Stomach smooth muscle (tissue), 2 donors: ENCODE measurements around the gene GNB2.

Source experiments
- H3K27ac ChIP-seq: one replicate; pipeline ENCODE4 v1.7.0; 2013; ENCODE audit warnings: mild to moderate bottlenecking, low read length, inconsistent platforms
- H3K27me3 ChIP-seq, 2 donors: one replicate each; pipeline ENCODE4 v1.7.0; 2013; ENCODE audit warnings: low read length in 2 of 2; ENCODE audit not compliant: insufficient read depth in 2 of 2, control insufficient read depth in 1 of 2
- H3K36me3 ChIP-seq, 2 donors: one replicate each; pipeline ENCODE4 v1.7.0; 2013; ENCODE audit warnings: low read length in 2 of 2; ENCODE audit not compliant: control insufficient read depth in 2 of 2, insufficient read depth in 2 of 2
- H3K4me1 ChIP-seq: one replicate; pipeline ENCODE4 v1.7.0; 2013; ENCODE audit warnings: low read length; ENCODE audit not compliant: control insufficient read depth, insufficient read depth
- H3K4me3 ChIP-seq, 2 donors: one replicate each; pipeline ENCODE4 v1.7.0; 2013; ENCODE audit warnings: low read length in 2 of 2
- H3K9ac ChIP-seq, 2 donors: one replicate each; pipeline ENCODE4 v1.7.0; 2013; ENCODE audit warnings: low read length in 2 of 2, mild to moderate bottlenecking in 1 of 2
- H3K9me3 ChIP-seq, 2 donors: one replicate each; pipeline ENCODE4 v1.7.0; 2013; ENCODE audit warnings: low read length in 2 of 2; ENCODE audit not compliant: control insufficient read depth in 2 of 2
- donor health status: healthy.
- donor health status: Pancreatic carcinoma.

The GNB2 gene

DNA sequence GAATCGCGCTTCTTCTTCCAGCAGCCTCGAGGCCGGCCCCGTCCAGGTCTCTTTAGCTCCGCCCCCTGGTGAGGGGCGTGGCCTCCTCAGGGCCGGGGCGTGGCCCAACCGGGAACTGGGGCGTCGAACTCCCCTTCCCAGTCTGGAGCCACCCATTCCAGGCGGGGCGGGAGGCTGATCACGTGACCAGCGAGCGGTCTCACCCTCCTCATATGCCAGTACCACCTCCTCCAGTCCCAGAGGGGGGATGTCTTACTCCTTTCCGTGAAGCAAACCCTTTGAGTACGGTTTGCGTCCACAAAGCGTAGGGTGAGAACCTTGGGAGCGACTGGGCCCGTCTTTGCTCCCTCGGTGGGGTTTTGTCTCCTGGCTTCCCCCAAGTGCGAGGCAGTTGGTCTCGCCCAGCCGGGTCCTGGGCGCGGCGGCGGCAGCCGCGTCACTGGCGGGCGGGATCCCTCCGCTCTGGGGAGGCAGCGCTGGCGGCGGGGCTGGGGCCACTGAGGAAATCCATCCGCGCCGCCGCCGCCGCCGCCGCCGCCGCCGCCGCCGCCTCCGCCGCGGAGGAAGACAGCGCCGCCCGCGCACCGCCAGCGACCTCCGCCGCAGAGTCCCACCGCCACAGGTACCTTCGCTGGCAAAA, at the start of gene GNB2:
Gene GNB2 (plus strand): TSS at position 439 of the 640 bp plus-strand sequence. CDS start 2,526 bp downstream, outside the sequence.
- Histone ChIP-seq H3K4me1 (peaks cover 12% of the 10 kb centered on the region), H3K36me3 (peaks cover 15 to 16% of the 10 kb centered on the region in 2 donors), H3K27me3 (no peaks in the 10 kb centered on the region), H3K4me3 (peak within 1 kb of the TSS; percentile 84 to 89), H3K9me3 (no peaks in the 10 kb centered on the region), H3K27ac (peak within 1 kb of the TSS; percentile 95), H3K9ac (peak within 1 kb of the TSS; percentile 89 to 92)

DNA sequence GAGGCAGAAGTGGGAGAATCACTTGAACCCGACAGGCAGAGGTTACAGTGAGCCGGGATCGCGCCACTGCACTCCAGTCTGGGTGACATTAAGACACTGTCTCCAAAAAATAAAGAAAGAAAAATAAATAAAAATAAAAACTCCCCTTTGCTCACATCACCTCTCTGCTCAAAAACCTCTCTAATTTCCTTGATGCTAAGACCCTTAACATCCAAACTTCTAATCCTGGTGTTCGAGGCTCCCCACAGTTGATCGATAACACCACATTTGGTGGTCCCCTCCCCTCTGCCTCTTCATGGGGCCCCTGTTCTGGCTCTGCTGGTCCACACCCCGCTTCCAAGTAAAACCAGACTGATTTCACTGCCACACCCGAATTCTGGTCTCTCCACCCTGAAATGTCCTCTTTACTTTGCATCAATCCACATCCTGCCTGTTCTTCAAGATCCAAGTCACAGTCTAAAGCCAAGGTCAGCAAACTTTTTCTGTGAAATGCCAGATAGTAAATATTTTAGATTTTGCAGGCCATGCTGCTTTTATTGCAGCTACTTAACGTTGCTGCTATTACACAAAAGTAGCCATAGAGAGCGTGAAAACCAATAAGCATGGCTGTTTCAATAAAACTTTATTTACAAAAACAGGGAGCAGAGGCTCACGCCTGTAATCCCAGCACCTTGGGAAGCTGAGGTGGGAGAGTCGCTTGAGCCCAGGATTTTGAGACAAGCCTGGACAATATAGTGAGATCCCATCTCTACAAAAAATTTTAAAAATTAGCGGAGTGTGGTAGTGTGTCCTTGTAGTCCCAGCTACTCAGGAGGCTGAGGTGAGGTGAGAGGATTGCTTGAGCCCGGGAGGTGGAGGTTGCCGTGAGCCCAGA, 49.4 kb upstream of the GNB2 start:
- H3K9me3 ChIP-seq = no peaks in the 10 kb centered on the region
- H3K27me3 ChIP-seq = peaks cover 2 to 9% of the 10 kb centered on the region in 2 donors
- no peak overlapping the region for H3K27ac ChIP-seq
- H3K9ac ChIP-seq = no peak overlapping the region
- no peak overlapping the region for H3K4me3 ChIP-seq
- H3K36me3 ChIP-seq = peaks cover 0 to 2% of the 10 kb centered on the region in 2 donors
- H3K4me1 ChIP-seq = peaks cover 9% of the 10 kb centered on the region

GRCh38 chr7:100626055-100626454, 47.5 kb upstream of the GNB2 start:
- Histone ChIP-seq H3K4me3 (peak overlapping the region; percentile 35 to 54), H3K27ac (no peak overlapping the region), H3K9me3 (no peaks in the 10 kb centered on the region), H3K4me1 (peaks cover 9% of the 10 kb centered on the region), H3K9ac (no peak overlapping the region), H3K36me3 (no peaks in the 10 kb centered on the region), H3K27me3 (peaks cover 8 to 11% of the 10 kb centered on the region in 2 donors)

DNA sequence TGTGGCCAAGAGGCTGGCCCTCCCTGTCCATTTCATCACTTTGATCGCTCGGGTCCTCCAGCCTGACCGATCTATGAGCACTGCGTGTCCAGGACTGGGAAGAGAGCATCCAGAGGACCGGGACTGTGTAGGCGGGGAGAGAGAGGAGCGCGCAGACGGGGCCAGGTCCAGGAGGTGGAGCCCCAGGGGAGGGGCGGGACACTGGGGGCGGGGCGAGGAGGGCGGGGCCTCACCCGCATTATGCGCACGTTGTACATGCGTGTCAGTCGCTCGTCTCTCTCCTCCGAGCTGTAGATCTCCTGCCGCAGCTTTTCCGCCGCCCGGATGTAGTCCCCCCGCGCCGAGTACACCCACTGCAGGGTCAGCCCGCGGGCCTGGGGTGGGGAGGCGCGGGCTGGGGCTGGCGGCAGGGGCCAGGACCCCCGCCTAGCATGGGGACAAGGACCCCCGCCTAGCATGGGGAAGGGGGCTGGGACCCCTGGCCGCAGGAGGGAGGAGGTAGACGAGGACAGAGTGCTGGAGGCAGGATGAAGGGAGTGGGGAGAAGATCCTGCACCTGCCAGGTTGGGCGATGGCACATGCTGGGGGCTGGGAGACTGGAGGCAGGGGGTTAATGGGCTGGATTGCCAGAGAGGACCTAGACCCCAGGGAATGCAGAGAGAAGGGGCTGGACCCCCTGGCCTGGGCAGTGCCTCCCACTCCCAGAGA, 46.9 kb upstream of the GNB2 start:
- peaks cover 9% of the 10 kb centered on the region for H3K4me1 ChIP-seq
- peak overlapping the region; percentile 43 to 54 for H3K4me3 ChIP-seq
- peaks cover 10 to 13% of the 10 kb centered on the region in 2 donors for H3K27me3 ChIP-seq
- no peaks in the 10 kb centered on the region for H3K9me3 ChIP-seq
- H3K36me3 ChIP-seq = no peaks in the 10 kb centered on the region
- H3K27ac ChIP-seq = no peak overlapping the region
- no peak overlapping the region for H3K9ac ChIP-seq

DNA sequence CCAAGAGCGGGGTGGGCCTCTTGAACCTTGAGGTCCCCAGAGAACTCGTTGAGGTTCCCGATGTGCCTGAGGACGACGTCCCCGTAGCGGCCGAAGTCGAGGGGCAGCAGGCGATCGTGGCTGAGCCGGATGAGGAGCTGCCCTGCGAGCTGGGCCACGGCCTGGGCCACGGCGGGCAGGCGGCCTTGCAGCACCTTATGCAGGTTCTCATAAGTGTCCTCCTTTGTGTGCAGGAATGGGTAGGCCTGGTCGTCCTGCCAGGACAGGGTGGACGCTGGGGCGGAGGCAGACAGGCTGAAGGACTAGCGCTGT, 46.3 kb upstream of the GNB2 start:
- H3K27me3 ChIP-seq = peaks cover 13 to 18% of the 10 kb centered on the region in 2 donors
- no peak overlapping the region for H3K27ac ChIP-seq
- H3K9me3 ChIP-seq = no peaks in the 10 kb centered on the region
- peak overlapping the region in 1 of 2 donors; percentile 49 for H3K4me3 ChIP-seq
- H3K9ac ChIP-seq = no peak overlapping the region
- H3K36me3 ChIP-seq = no peaks in the 10 kb centered on the region
- H3K4me1 ChIP-seq = peaks cover 9% of the 10 kb centered on the region

DNA sequence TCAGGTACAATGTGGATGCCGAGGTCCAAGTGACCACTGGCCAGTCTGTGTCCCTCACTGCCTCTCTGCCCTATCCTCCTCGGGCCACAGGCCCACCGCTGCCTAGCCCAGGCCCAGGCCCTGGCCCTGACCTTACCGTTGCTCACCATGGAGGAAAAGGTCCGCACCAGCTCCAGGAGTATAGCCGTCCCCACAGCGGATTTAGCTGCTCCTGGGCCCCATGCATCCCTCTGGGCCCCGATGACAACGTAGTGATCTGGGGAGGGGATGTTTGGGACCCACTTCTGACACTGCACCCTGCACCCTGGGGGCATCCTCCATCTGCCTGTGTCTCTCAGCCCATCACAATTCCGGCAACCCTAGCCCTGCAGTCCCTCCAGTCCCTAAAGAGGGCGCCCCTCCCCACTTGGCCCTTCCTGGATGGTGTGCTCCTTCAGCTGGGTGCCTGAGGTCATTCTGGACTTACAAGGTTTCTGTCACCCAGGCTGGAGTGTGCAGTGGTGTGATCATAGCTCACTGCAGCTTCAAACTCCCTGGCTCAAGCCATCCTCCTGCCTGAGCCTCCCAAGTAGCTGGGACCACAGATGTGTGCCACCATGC, 44.3 kb upstream of the GNB2 start:
- H3K27ac ChIP-seq = no peak overlapping the region
- peaks cover 17% of the 10 kb centered on the region for H3K4me1 ChIP-seq
- no peaks in the 10 kb centered on the region for H3K9me3 ChIP-seq
- no peak overlapping the region for H3K9ac ChIP-seq
- no peak overlapping the region for H3K4me3 ChIP-seq
- peaks cover 24 to 32% of the 10 kb centered on the region in 2 donors for H3K27me3 ChIP-seq
- H3K36me3 ChIP-seq = no peaks in the 10 kb centered on the region

GRCh38 chr7:100630066-100630465, 43.5 kb upstream of the GNB2 start:
- H3K27ac ChIP-seq = no peak overlapping the region
- peaks cover 17% of the 10 kb centered on the region for H3K4me1 ChIP-seq
- no peak overlapping the region for H3K4me3 ChIP-seq
- peaks cover 28 to 32% of the 10 kb centered on the region in 2 donors for H3K27me3 ChIP-seq
- no peak overlapping the region for H3K9ac ChIP-seq
- H3K9me3 ChIP-seq = no peaks in the 10 kb centered on the region
- no peaks in the 10 kb centered on the region for H3K36me3 ChIP-seq

GRCh38 chr7:100632951-100633717, 40.4 kb upstream of the GNB2 start:
- H3K27me3 ChIP-seq = peaks cover 25 to 28% of the 10 kb centered on the region in 2 donors
- H3K4me1 ChIP-seq = peaks cover 8% of the 10 kb centered on the region
- no peaks in the 10 kb centered on the region for H3K9me3 ChIP-seq
- H3K4me3 ChIP-seq = peak overlapping the region; percentile 48 to 63
- H3K27ac ChIP-seq = no peak overlapping the region
- H3K36me3 ChIP-seq = no peaks in the 10 kb centered on the region
- H3K9ac ChIP-seq = peak overlapping the region in 1 of 2 donors; percentile 37

GRCh38 chr7:100639995-100640516, 33.5 kb upstream of the GNB2 start:
- no peaks in the 10 kb centered on the region for H3K4me1 ChIP-seq
- H3K27ac ChIP-seq = no peak overlapping the region
- H3K27me3 ChIP-seq = peaks cover 11 to 12% of the 10 kb centered on the region in 2 donors
- H3K4me3 ChIP-seq = no peak overlapping the region
- H3K9ac ChIP-seq = no peak overlapping the region
- no peaks in the 10 kb centered on the region for H3K9me3 ChIP-seq
- no peaks in the 10 kb centered on the region for H3K36me3 ChIP-seq
